H1 (cell line): ENCODE results near the gene LGALS4. TPM values are rescaled to one million over a fixed set of nuclear protein-coding genes. Genes with fewer than 3 reads are reported as not detected.

Source experiments
- CTCF ChIA-PET: fragments of 300-600 bp; sonication (Branson Sonifier 250); formaldehyde crosslinking; loops from one replicate; lab custom pipeline; 2021; ENCODE audit not compliant: partially characterized antibody; lab: Charles Lee
- POLR2A ChIA-PET: fragments of 300-600 bp; sonication (Branson Sonifier 250); formaldehyde crosslinking; loops from one replicate; lab custom pipeline; 2021; ENCODE audit warnings: inconsistent platforms; ENCODE audit not compliant: partially characterized antibody; lab: Charles Lee
- DNase-seq, 2 experiments: peaks; one replicate each; pipeline versions ENCODE4 v3.0.0 to v3.0.0-alpha.2; 2010 to 2022; ENCODE audit warnings: low spot score in 2 of 2, low read depth in 1 of 2, mixed read lengths in 1 of 2
- FAIRE-seq: peaks from 2 replicates; lab custom pipeline; 2011; peaks lifted over from hg19 to GRCh38; lab: Jason Lieb, UNC
- H2AFZ ChIP-seq: 2 replicates; pipeline ENCODE4 v1.8.1; 2012; ENCODE audit warnings: low read length, inconsistent platforms
- H2AK5ac ChIP-seq: 2 replicates; pipeline ENCODE4 v1.6.1; 2013; ENCODE audit warnings: low read depth, low read length
- H2BK120ac ChIP-seq: replicated peaks from 2 replicates; pipeline ENCODE3; 2013; ENCODE audit warnings: low read depth, low read length, inconsistent platforms
- H2BK12ac ChIP-seq: 2 replicates; pipeline ENCODE4 v1.6.1; 2013; ENCODE audit warnings: low read depth, low read length
- H2BK15ac ChIP-seq: 2 replicates; pipeline ENCODE4 v1.6.1; 2013; ENCODE audit warnings: low read length
- H2BK20ac ChIP-seq: 2 replicates; pipeline ENCODE4 v1.6.1; 2013; ENCODE audit warnings: low read length
- H2BK5ac ChIP-seq: 2 replicates; pipeline ENCODE4 v1.6.1; 2013; ENCODE audit warnings: low read depth, low read length
- H3K14ac ChIP-seq: 2 replicates; pipeline ENCODE4 v1.6.1; 2013; ENCODE audit warnings: inconsistent platforms; ENCODE audit not compliant: insufficient read length
- H3K18ac ChIP-seq: 2 replicates; pipeline ENCODE4 v1.6.1; 2013; ENCODE audit warnings: low read length; ENCODE audit errors: extremely low read depth
- H3K23ac ChIP-seq: 2 replicates; pipeline ENCODE4 v1.6.1; 2013; ENCODE audit warnings: inconsistent platforms; ENCODE audit not compliant: insufficient read length
- H3K23me2 ChIP-seq: 2 replicates; pipeline ENCODE4 v1.6.1; 2013; ENCODE audit warnings: low read depth, low read length
- H3K27ac ChIP-seq: 2 replicates; pipeline ENCODE4 v1.6.1; 2011; ENCODE audit warnings: low read depth, low read length, inconsistent platforms
- H3K27me3 ChIP-seq, 4 experiments: replicated peaks in 1 of 4; 1 replicate in 1 of 4; 2 replicates in 3 of 4; pipeline versions ENCODE4 v1.6.1 to v1.8.1; 2011 to 2013; ENCODE audit warnings: low read length in 3 of 4, mild to moderate bottlenecking in 3 of 4, inconsistent platforms in 2 of 4, mixed read lengths in 2 of 4, moderate library complexity in 1 of 4; ENCODE audit not compliant: control insufficient read depth in 3 of 4, insufficient read depth in 3 of 4; ENCODE audit errors: extremely low read depth in 1 of 4
- H3K36me3 ChIP-seq, 4 experiments: 2 replicates each; pipeline versions ENCODE4 v1.6.1 to v1.8.1; 2011 to 2013; ENCODE audit warnings: mild to moderate bottlenecking in 4 of 4, low read length in 3 of 4, moderate library complexity in 2 of 4, control low read depth in 1 of 4, inconsistent platforms in 1 of 4; ENCODE audit not compliant: insufficient read depth in 4 of 4, control insufficient read depth in 2 of 4
- H3K4ac ChIP-seq: replicated peaks from 2 replicates; pipeline ENCODE3; 2013; ENCODE audit warnings: low read length, low read depth, mixed read lengths, inconsistent platforms; ENCODE audit not compliant: insufficient read length
- H3K4me1 ChIP-seq, 4 experiments: replicated peaks in 1 of 4; 1 replicate in 1 of 4; 2 replicates in 3 of 4; pipeline versions ENCODE4 v1.6.1 to v1.8.1; 2011 to 2013; ENCODE audit warnings: low read length in 3 of 4, inconsistent platforms in 2 of 4, mixed read lengths in 1 of 4; ENCODE audit not compliant: insufficient read depth in 4 of 4, control insufficient read depth in 3 of 4
- H3K4me2 ChIP-seq, 2 experiments: 2 replicates each; pipeline versions ENCODE4 v1.6.1 to v1.8.1; 2011 to 2013; ENCODE audit warnings: low read depth in 2 of 2, low read length in 2 of 2, control low read depth in 1 of 2, inconsistent platforms in 1 of 2, mild to moderate bottlenecking in 1 of 2; ENCODE audit not compliant: insufficient read depth in 1 of 2
- H3K4me3 ChIP-seq, 4 experiments: fragments of 200-600, 300-600 bp in 1 of 4; sonication (generic), shearing (Covaris generic), sonication (Bioruptor Twin) in 1 of 4; 2 replicates each; pipeline versions ENCODE4 v1.5.1 to v1.8.1; 2011 to 2016; ENCODE audit warnings: low read length in 4 of 4, low read depth in 3 of 4, control low read depth in 2 of 4, inconsistent platforms in 2 of 4, mild to moderate bottlenecking in 2 of 4, mixed read lengths in 1 of 4, moderate library complexity in 1 of 4; ENCODE audit not compliant: insufficient read depth in 2 of 4; ENCODE audit errors: extremely low read depth in 1 of 4
- H3K56ac ChIP-seq: replicated peaks from 2 replicates; pipeline ENCODE3; 2013; ENCODE audit warnings: low read depth, mild to moderate bottlenecking, mixed read lengths, low read length, inconsistent platforms; ENCODE audit not compliant: insufficient read length
- H3K79me1 ChIP-seq: 2 replicates; pipeline ENCODE4 v1.6.1; 2013; ENCODE audit warnings: low read depth, low read length, control low read depth
- H3K79me2 ChIP-seq, 2 experiments: 2 replicates each; pipeline versions ENCODE4 v1.6.1 to v1.8.1; 2012 to 2013; ENCODE audit warnings: low read length in 2 of 2, mild to moderate bottlenecking in 2 of 2, inconsistent platforms in 1 of 2; ENCODE audit not compliant: insufficient read depth in 2 of 2, control insufficient read depth in 1 of 2
- H3K9ac ChIP-seq, 4 experiments: replicated peaks in 1 of 4; 1 replicate in 1 of 4; 2 replicates in 3 of 4; pipeline versions ENCODE4 v1.6.1 to v1.8.1; 2011 to 2013; ENCODE audit warnings: low read depth in 3 of 4, low read length in 3 of 4, control low read depth in 2 of 4, mild to moderate bottlenecking in 2 of 4, moderate library complexity in 2 of 4, inconsistent platforms in 1 of 4; ENCODE audit errors: extremely low read depth in 1 of 4
- H3K9me3 ChIP-seq, 2 experiments: 2 replicates each; pipeline versions ENCODE4 v1.6.1 to v1.8.1; 2012 to 2013; ENCODE audit warnings: mild to moderate bottlenecking in 2 of 2, moderate library complexity in 2 of 2, control low read depth in 1 of 2, inconsistent platforms in 1 of 2, low read depth in 1 of 2, low read length in 1 of 2, mixed read lengths in 1 of 2; ENCODE audit not compliant: insufficient read depth in 2 of 2
- H4K20me1 ChIP-seq, 2 experiments: replicated peaks in 1 of 2; 2 replicates each; pipeline versions ENCODE3 to v1.8.1; 2011 to 2013; ENCODE audit warnings: inconsistent platforms in 2 of 2, low read length in 2 of 2, mild to moderate bottlenecking in 1 of 2; ENCODE audit not compliant: insufficient read depth in 2 of 2, control insufficient read depth in 1 of 2
- H4K5ac ChIP-seq: 2 replicates; pipeline ENCODE4 v1.6.1; 2013; ENCODE audit warnings: low read length, low read depth, mixed read lengths, inconsistent platforms; ENCODE audit not compliant: insufficient read length
- H4K8ac ChIP-seq: 2 replicates; pipeline ENCODE4 v1.8.0; 2013; ENCODE audit warnings: mild to moderate bottlenecking, moderate library complexity, low read length, inconsistent platforms; ENCODE audit not compliant: insufficient read depth; ENCODE audit errors: extremely low read depth
- H4K91ac ChIP-seq: replicated peaks from 2 replicates; pipeline ENCODE3; 2013; ENCODE audit warnings: low read length, mixed read lengths, inconsistent platforms; ENCODE audit not compliant: insufficient read length
- ATF2 ChIP-seq: IDR thresholded peaks from 2 replicates; pipeline ENCODE4 v1.6.1; 2012; ENCODE audit warnings: low read length, inconsistent platforms
- ATF3 ChIP-seq: IDR thresholded peaks from 2 replicates; pipeline ENCODE4 v1.6.1; 2011; ENCODE audit warnings: low read depth, mild to moderate bottlenecking, low read length; ENCODE audit not compliant: insufficient read depth
- CBX5 ChIP-seq: fragments of 300-800, 300-1000 bp; sonication (generic); IDR thresholded peaks from 2 replicates; pipeline ENCODE4 v1.7.1; 2016; ENCODE audit warnings: antibody characterized with exemption, low read length, low read depth
- FOSL1 ChIP-seq: IDR thresholded peaks from 2 replicates; pipeline ENCODE4 v1.6.1; 2011; ENCODE audit warnings: mild to moderate bottlenecking, low read depth, low read length, moderate library complexity; ENCODE audit not compliant: insufficient read depth
- HDAC6 ChIP-seq: IDR thresholded peaks from one replicate; pipeline ENCODE4 v1.7.1; 2012; ENCODE audit warnings: low read depth, mild to moderate bottlenecking, inconsistent platforms, low read length, moderate library complexity
- POLR2AphosphoS5 ChIP-seq: IDR thresholded peaks from 2 replicates; pipeline ENCODE4 v1.6.1; 2011; ENCODE audit warnings: low read depth, low read length
- RFX5 ChIP-seq: IDR thresholded peaks from 2 replicates; pipeline ENCODE4 v1.6.1; 2011; ENCODE audit warnings: low read depth, low read length, improper control_type of control experiment, borderline replicate concordance
- SIRT6 ChIP-seq: IDR thresholded peaks from one replicate; pipeline ENCODE4 v1.7.1; 2012; ENCODE audit warnings: low read length, inconsistent platforms
- TAF1 ChIP-seq: IDR thresholded peaks from 2 replicates; pipeline ENCODE4 v1.6.1; 2011; ENCODE audit warnings: mild to moderate bottlenecking, low read depth, low read length
- ZNF274 ChIP-seq: IDR thresholded peaks from 2 replicates; pipeline ENCODE4 v1.7.0; 2012; ENCODE audit warnings: low read length, borderline replicate concordance; ENCODE audit errors: extremely low read depth
- WGBS, 2 experiments: shearing (Covaris generic) in 1 of 2; methylation state at CpG; one replicate each; pipeline versions ENCODE4 v1.1.6 to v1.1.7; 2013 to 2015; ENCODE audit warnings: low lambda C conversion rate in 2 of 2, mixed read lengths in 2 of 2, inconsistent platforms in 1 of 2, low coverage in 1 of 2, missing lambda C conversion rate in 1 of 2; ENCODE audit not compliant: insufficient replicate concordance in 2 of 2, insufficient coverage in 1 of 2, insufficient read length in 1 of 2; ENCODE audit errors: extremely low coverage in 1 of 2, missing lambda C conversion rate in 1 of 2; 5-methylcytosine and 5-hydroxymethylcytosine counted together
- polyA plus RNA-seq, 7 experiments: library from polyadenylated mRNA; depleted of rRNA in 3 of 7; stranded (reverse) in 5 of 7; unstranded in 2 of 7; fragments of >200 nt in 5 of 7; fragments of 200-250 nt in 2 of 7; gene quantifications; 1 replicate in 5 of 7; 2 replicates in 1 of 7; 4 replicates in 1 of 7; pipeline versions ENCODE4 v1.2.1 to v1.2.3, GENCODE V29; 2011 to 2013; ENCODE audit warnings: missing spikeins in 2 of 7, mixed read lengths in 2 of 7
- total RNA-seq: library from RNA; stranded (reverse); fragmentation: NEBNext Ultra II Directional; extraction: Animal tissue kit (Norgen Biotek cat#: 25700); gene quantifications from 2 replicates; pipeline ENCODE4 v1.2.1, GENCODE V29; 2021

Gene LGALS4
- total and polyA plus RNA-seq, 2 of the 8 experiments (the other 6 are each of a cell fraction or from before 2014, with no cell fraction given): 0.32 to 0.37 TPM

- peaks cover 22 to 38% of the 10 kb centered on the region in 2 experiments for H3K79me2 ChIP-seq
- POLR2A ChIA-PET: interaction anchor here (0.6 to 8.3 kb wide), 22 partner anchors 10 to 249 kb away, joined by 3 to 376 read pairs (median 4); partner anchors contain the start of genes ECH1, EIF3K, NFKBIB and SIRT2
- H3K23ac ChIP-seq: no peak within 1 kb of the TSS
- no peaks in the 10 kb centered on the region for H3K9me3 ChIP-seq
- H3K9ac ChIP-seq: peak within 1 kb of the TSS; percentile 96 to 100 (median 97)
- peak within 1 kb of the TSS; percentile 83 for H4K91ac ChIP-seq
- H3K14ac ChIP-seq: no peak within 1 kb of the TSS
- H2AFZ ChIP-seq: no peak within 1 kb of the TSS
- peaks cover 22 to 40% (median 29%) of the 10 kb centered on the region in 4 experiments for H3K36me3 ChIP-seq
- CTCF ChIA-PET: interaction anchor here (0.7 to 1.7 kb wide), 3 partner anchors 11 to 56 kb away, joined by 3 to 5 read pairs (median 3); no protein-coding TSS in a partner anchor
- peak within 1 kb of the TSS; percentile 91 for H2AK5ac ChIP-seq
- H3K23me2 ChIP-seq: peaks cover 22% of the 10 kb centered on the region
- H2BK15ac ChIP-seq: 0 out of 2 replicates have a peak within 1 kb of the TSS, but pooled peaks have one; percentile 72
- H3K4me2 ChIP-seq: peak within 1 kb of the TSS; percentile 97 to 98
- peak within 1 kb of the TSS; percentile 90 for H3K18ac ChIP-seq
- peak within 1 kb of the TSS; percentile 92 for H3K4ac ChIP-seq
- H4K8ac ChIP-seq: peak within 1 kb of the TSS; percentile 100
- H4K20me1 ChIP-seq: peaks cover 12 to 24% of the 10 kb centered on the region in 2 experiments
- H2BK12ac ChIP-seq: peak within 1 kb of the TSS; percentile 68; the same call in 1 of the 2 replicates
- FAIRE-seq: peak; percentile 96
- peak; percentile 99 to 100 for DNase-seq
- H4K5ac ChIP-seq: peak within 1 kb of the TSS; percentile 75
- peak within 1 kb of the TSS; percentile 96 for H3K27ac ChIP-seq
- peak within 1 kb of the TSS; percentile 35 for H2BK120ac ChIP-seq
- H3K56ac ChIP-seq: peak within 1 kb of the TSS; percentile 85
- no peaks in the 10 kb centered on the region for H3K27me3 ChIP-seq
- peak within 1 kb of the TSS; percentile 80 to 97 (median 95) for H3K4me3 ChIP-seq
- peak within 1 kb of the TSS; percentile 82 for H2BK5ac ChIP-seq
- H2BK20ac ChIP-seq: no peak within 1 kb of the TSS; the same call in 1 of the 2 replicates
- 3% methylated on average over 27 of the region's 50 CpGs; no CpG with 5 or more reads in 1 of the 2 experiments for WGBS, 2 experiments
- H3K79me1 ChIP-seq: peaks cover 9% of the 10 kb centered on the region; the same call in 1 of the 2 replicates
- H3K4me1 ChIP-seq: peaks cover 2 to 16% (median 11%) of the 10 kb centered on the region in 4 experiments
- TF ChIP-seq ATF3 (no peak), POLR2AphosphoS5 (peak; percentile 87), SIRT6 (no peak), ZNF274 (no peak), CBX5 (no peak), HDAC6 (no peak), FOSL1 (no peak), TAF1 (peak; percentile 95), ATF2 (no peak), RFX5 (no peak)
These were observed 37.2 kb upstream of the LGALS4 start, which contains the start of gene HNRNPL for GRCh38 chr19:38849860-38850435. TSS of gene HNRNPL (minus strand) at chr19:38849986. CDS start at chr19:38849966, 20 bp downstream.
